NCI-H146 (cell line): Measurements from ENCODE around the gene RAB1B.
"Not testable (repeated sequence)": the region's sequence is repeated elsewhere in the genome, so short reads cannot be mapped to it uniquely, and the experiment has no call there.

Experiments
- DNase-seq: peaks from one replicate; lab custom pipeline; 2025; lab: John Stamatoyannopoulos, UW

RAB1B gene

DNA sequence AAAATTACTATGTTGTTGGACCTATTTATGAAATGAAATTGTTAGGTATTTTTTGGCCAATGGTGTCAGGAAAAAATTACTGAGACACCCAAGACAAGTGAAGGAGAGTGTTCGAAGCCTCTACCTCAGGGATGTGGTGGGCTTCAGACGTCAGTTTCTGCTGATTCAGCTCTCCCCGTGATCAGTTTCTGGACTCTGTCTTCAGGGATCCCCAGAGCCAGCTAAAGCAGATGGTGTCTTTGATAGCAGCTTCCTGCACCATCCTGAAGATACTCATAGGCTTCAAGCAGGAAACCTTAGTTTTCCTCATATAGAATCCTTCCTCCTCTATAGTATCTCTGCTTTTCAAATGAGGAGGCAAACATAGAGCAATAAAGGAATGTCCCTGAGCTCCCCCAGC lies 41.0 kb downstream of the RAB1B start:
- DNase-seq, result no peak

DNA sequence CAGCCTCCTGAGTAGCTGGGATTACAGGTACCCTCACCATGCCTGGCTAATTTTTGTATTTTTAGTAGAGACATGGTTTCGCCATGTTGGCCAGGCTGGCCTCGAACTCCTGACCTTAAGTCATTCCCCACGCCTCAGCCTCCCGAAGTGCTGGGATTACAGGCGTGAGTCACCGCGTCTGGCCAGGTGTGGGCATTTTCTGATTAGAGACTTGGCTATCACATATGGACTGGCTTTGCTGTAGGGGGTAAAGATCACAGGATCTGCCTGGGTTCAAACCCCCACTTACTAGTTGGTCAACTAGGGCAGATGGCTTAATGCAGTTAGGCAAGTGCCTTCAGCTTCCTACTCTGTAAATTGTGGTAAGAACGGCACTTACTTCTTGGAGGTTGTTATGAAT lies 41.9 kb downstream of the RAB1B start:
- no peak for DNase-seq

GRCh38 chr11:66310803-66311440 lies 42.5 kb downstream of the RAB1B start:
- not testable (repeated sequence) for DNase-seq

- DNase-seq, result no peak
Measured at GRCh38 chr11:66311470-66311964, 43.1 kb downstream of the RAB1B start.

- DNase-seq, result peak; percentile 94
Measured at GRCh38 chr11:66311965-66312548, 43.6 kb downstream of the RAB1B start.

GRCh38 chr11:66312549-66313320 lies 44.3 kb downstream of the RAB1B start:
- peak; percentile 95 for DNase-seq

DNA sequence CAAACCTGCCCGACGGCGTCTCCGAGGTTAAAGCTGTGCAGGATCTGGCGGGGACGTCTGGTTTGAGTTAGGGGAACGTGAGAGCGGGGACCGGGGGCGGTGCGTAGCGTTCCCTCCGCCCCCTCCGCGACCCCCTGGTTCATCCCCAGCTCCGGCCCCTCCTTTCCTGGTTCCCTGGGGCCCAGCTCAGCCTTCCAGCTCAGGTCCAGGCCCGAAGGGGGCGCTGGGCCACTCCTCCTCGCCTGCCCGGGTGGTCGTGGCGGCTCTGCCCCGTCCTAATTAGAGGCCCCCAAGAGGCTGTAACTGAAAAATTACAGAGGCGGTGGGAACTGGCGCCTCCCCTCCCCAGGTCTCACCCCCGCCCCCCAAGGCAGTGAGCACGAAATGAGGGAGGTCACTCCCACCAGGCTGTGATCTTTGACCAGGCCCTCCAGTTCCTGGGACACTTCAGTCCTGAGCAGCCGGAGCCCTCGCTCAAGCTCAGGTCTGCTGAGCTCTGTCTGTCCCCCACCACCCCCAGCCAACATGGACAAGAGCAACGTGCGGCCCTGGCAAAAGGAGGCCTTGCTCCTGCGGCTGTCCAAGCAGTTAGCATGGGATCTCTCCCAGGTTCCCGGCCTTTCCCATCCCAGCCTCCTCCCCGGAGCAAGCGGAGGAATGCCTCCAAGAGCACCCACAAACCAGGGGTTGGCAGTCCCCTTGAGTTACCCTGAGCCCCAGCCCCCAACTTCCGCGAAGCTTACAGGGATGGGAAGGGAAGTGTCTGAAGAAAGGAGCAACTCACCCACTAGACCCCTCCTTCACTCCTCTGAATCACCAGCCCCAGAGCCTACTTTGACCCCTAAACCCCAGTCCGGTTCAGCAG lies 45.1 kb downstream of the RAB1B start:
- no peak for DNase-seq

DNA sequence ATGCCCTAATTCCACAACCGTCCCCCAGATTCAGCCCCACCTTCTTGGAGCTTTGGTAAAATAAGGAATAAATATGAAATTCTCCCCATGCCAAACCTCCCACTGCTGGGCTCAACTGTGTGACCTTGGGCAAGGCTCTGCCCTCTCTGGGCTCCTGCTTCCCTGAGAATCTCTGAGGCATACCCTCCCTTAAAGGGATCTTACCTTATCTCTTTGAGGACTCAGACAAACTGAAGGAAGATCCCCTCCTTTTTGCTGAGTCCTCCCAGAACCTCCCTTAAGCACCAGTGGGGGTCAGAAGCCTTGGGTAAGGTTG lies 45.7 kb downstream of the RAB1B start:
- no peak for DNase-seq

DNA sequence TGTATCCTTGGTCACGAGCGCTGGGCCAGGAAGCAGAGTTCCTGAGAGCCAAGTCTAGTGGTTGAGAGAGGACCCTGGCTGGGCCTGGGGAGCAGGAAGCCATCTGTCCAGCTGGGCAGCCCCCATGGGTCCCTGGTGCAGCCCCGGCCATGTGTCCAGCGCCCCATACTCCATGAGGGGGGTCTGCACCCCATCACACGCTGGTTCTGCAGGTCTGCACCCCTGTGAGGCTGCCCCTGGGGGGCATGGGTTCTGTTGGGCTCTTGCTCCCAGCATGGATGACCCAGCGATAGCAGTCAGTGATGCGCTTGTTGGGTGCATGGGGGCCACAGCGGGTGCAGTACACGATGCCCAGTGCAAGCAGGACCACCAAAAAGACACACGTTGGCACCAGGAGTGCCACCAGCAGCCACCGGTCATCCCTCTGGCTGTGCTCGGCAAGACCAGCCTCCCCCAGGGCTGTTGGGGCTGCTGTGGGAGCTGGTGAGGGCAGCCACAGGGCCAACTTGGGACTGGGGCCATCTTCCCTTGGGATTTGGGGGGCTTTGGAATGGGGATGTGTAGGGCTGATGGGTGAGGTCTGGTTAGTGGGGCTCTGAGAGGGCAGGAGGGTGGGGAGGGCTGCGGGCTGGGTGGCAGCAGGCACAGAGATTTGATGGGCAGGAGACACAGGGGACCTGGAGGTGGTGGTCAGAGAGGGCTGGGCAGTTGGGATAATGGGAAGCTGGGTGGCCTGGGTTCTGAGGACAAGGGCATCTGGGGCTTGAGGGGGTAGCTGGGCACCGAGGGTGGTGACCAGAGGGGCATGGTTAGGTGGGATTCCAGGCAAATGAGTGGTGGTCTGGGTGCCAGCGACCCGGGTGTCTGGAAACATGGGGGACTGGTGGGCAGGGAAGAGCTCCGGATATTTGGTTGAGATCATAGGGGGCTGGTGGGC lies 46.4 kb downstream of the RAB1B start:
- DNase-seq, result no peak

DNA sequence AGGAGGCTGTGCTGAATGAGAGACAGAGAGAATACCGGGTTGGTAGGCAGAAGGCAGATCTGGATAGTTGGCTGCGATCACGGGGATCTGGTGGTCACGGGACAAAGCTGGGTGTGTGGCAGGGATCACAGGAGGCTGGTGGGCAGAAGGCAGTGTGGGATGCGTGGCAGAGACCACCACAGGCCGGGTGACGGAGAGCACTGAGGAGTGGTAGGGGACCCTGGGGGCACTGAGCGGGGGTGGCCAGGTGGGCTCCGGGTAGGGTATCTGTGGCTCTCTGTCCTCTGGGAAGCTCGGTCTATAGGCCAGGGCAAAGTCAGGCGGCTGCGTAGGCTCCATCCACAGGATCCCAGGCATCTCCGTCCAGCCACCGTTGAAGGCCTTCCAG lies 47.1 kb downstream of the RAB1B start:
- DNase-seq, result no peak

DNA sequence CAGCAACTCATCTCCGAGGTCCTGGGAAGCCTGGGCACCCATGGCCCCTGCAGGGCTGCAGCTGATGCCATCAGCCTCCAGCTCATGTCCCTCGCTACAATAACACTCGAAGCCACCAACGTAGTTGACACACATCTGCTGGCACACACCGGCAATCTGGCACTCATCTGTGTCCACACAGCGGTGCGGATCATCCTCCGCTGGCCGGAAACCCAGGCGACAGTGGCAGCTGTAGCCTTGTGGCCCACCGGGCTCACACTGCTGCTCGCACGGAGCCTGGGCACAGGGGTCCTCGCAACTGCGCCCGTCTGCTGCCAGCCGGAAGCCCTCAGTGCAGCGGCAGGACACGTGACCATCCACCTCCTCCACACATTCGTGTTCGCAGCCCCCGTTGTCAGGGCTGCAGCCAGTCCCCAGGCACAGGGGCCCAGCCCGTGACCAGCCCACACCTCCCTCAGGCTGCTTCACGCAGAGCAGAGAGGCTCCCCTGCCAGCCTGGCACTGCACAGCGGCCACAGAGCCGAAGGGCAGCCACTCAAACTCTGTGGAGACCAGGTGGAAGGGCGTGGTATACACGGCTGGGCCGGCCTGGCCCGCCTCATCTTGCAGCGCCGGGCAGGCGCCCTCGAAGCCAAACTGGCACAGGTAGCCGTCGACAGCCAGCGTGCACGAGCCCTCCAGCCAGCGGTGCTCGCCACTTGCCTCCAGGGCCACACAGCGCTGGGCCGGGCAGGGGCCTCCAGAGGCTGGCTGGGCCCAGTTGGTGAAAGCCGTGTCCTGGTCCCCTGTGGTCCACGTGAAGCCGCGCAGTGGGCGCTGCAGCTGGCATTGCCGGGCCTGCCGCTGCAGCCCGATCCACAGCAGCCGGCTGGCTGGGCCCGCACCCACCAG lies 47.7 kb downstream of the RAB1B start:
- DNase-seq, result peak; percentile 29

- peak; percentile 38 for DNase-seq
Measured at GRCh38 chr11:66316849-66317251, 48.4 kb downstream of the RAB1B start, which contains the start of gene CD248. Gene CD248 (minus strand): TSS chr11:66317044. CDS start chr11:66317027, 17 bp downstream.

DNA sequence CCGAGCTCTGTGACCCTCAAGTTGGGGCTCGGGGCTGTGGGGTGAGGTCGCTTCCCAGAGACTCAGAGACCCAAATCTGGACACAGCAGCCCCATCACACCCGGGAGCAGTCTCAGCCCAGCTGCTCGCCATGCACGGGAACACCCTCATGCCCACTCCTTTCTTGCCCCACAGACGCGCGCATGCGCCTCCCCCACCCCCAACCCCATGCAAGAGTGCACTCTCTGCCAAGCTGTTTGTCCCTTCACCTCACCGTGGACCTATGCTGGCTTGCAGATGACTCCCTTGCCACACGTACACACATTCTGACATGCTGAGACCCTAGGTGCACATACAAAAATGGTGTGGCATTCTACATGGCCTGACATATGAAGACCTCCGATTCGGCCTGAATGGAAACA lies 48.9 kb downstream of the RAB1B start:
- no peak for DNase-seq

DNA sequence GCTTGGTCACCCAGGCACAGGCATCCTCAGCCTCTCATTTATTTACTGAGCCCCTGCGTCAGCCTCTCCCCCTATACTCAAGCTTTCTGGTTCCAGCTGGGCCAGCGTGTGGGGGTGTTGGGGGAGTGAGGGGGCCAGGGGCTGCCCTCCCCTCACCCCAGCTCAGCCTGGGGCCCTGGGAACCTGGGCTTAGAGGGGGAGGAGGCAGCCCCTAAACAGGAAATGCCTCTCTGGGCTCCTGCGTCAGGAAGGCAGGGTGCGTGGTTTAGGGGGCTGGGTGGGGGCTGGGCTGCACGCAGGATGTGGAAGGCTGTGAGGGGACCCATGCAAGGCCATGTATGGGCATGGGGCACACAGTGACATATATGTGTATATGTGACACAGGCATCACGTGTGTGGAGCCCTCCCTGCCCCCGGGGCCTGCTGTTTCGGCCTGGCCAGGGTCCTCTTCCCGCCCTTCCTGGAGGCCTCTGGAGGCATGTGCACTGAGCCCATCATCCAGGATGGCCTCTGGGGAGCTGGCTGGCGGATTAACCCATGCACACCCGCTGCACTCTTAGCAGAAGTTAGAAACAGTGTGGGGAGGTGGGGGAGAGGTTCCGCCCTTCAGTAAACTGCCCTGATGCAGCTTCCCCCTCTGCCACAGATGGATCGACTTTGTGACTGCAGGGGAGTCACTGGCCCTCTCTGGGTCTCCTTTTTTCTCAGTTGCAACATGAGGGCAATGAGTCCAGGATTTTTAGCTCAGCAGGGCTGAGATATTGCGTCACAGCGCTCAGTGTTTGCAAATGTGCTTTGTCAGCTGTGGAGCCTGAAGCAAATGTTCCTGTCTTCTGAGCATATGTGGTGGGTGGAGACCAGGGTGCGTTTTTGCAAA lies 49.5 kb downstream of the RAB1B start:
- no peak for DNase-seq

GRCh38 chr11:66318600-66318970 lies 50.1 kb downstream of the RAB1B start:
- no peak for DNase-seq

GRCh38 chr11:66320289-66320688 lies 51.9 kb downstream of the RAB1B start:
- DNase-seq, result not testable (repeated sequence)

DNA sequence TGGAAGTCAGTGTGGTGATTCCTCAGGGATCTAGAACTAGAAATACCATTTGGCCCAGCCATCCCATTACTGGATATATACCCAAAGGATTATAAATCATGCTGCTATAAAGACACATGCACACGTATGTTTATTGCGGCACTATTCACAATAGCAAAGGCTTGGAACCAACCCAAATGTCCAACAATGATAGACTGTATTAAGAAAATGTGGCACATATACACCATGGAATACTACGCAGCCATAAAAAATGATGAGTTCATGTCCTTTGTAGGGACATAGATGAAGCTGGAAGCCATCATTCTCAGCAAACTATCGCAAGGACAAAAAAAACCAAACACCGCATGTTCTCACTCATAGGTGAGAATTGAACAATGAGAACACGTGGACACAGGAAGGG lies 52.3 kb downstream of the RAB1B start:
- not testable (repeated sequence) for DNase-seq

GRCh38 chr11:66321606-66322005 lies 53.2 kb downstream of the RAB1B start:
- DNase-seq, result no peak
